ENCODE measurements around the gene GALNT11. TPM values are rescaled to one million over a fixed set of nuclear protein-coding genes. Genes with fewer than 3 reads are reported as not detected.

Gene GALNT11
- total RNA-seq, 1 donor from 2014 or later, result 28.1 TPM

- no peak for DNase-seq (ENCODE audit: low read depth in 2 of 2)
Observed at GRCh38 chr7:152148706-152149105, 123.2 kb downstream of the GALNT11 start.

DNA sequence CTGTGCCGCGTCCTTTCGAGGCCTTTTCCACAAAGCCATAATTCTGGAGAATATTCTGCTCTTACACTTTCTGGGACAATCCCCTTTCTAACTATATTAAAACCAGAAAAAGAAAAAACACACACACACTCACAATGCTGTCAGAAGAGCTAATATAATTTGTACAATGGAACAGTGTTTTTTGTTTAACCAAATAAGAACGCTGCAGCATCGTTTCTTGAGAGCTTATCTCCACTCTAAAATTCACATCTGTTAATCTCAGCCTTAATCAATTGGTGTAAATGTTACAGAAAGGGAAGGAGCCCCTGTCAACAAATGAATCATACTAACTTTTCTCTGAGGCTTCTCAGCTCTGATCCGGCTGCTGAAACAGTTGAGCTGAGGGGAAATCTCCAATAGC, 123.9 kb downstream of the GALNT11 start:
- no peak for DNase-seq (ENCODE audit: low read depth in 2 of 2)

- no peak for DNase-seq (ENCODE audit: low read depth in 2 of 2)
Observed at GRCh38 chr7:152152267-152152666, 126.8 kb downstream of the GALNT11 start.

DNA sequence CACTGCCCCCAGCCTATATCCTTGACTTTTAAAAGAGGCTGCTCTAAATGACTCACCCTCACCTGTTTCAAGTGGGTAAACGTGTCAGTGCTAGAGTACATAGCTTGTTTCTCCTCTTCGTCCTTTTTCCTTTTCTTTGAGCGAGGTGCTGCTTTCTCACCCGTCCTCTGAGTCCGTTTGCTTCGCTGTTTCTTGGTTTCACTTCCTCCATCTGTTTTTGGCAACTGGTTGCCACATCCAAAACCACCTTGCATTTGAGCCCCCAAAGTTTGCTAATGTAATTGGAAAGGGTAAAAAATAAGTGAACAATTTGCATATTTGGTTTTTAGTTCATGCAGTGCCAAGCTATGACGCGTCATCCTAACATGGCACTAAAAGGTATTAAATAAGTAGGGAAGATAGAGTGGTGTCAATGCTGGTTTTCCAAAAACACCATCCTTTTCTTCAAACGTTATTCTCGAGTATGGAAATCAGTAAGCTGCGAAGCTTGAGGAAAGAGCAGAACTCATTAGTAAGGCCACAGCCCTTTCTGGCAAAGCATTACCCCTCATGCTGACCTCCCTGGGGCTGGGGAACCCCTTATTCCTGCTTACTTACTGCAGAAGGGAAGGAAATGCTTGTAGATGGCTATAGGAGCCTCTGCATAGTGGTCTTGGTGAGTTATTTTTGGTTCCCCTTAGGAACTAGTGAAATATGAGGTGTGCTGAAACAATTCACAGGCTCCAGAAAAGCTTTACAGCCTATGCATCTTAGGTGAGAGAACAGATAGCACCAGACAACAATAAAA, 133.5 kb downstream of the GALNT11 start:
- DNase-seq (ENCODE audit: low read depth in 2 of 2), result no peak

DNA sequence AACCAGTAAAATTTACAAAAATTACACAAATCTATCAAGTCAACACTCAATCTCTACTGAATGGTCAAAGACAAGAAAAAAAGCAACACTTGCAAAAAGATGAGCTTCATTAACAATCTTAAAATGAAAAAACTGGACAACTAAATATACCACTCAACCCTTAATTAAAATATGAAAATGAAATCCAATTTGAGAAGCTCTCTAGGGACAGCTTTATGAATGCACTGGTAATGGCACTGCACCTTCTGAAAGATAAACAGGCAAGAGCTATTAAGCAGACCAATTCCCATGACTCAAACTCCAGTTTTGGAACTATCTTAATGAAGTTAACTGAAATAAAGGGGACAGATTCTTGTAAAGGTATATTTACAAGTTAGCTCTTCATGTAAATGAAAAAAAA, 135.7 kb downstream of the GALNT11 start:
- no peak for DNase-seq (ENCODE audit: low read depth in 2 of 2)

DNA sequence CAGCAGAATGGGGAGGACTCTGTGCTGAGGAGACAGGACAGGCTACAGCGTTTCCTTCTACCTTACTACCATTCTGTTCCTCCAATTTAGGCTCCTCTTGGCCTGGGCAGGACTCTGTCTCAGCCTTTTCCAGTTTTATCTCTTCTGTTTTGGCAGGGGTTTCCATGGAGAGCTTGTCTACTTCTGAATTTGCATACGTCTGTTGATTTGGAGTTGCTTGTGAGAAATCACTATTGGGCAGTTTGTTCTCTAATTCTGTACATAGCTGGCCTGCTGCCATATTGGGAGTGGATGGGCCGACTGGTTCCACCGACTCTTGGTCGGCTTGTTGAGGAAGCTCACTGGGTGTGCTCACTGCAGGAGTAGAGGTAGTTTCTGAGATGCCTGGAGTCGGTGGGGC, 136.8 kb downstream of the GALNT11 start:
- no peak for DNase-seq (ENCODE audit: low read depth in 2 of 2)

Other genes starting within 250 kb of the GALNT11 start
- 15.9 and 17.5 TPM in 2 replicates for gene PRKAG2, start 148.6 kb upstream of the GALNT11 start, total RNA-seq
- gene GALNTL5, start 69.2 kb upstream of the GALNT11 start, total RNA-seq, result not detected in 2 replicates